Immature natural killer cell (primary cell): ENCODE results near the gene IFT27. TPM values are rescaled to one million over a fixed set of nuclear protein-coding genes. Genes with fewer than 3 reads are reported as not detected.
"Not testable (repeated sequence)": the region's sequence is repeated elsewhere in the genome, so short reads cannot be mapped to it uniquely, and the experiment has no call there.

Experiments
- DNase-seq, 3 donors: peaks; one replicate each; pipeline ENCODE4 v3.0.0; 2022; ENCODE audit warnings: mixed read lengths in 1 of 3
- H3K27ac Mint-ChIP-seq, 6 donors: one replicate each; pipeline ENCODE4 v1.8.0; 2020; ENCODE audit warnings: mixed read lengths in 6 of 6, mild to moderate bottlenecking in 5 of 6, inconsistent platforms in 4 of 6, moderate library complexity in 3 of 6
- H3K27me3 Mint-ChIP-seq, 3 donors: one replicate each; pipeline ENCODE4 v1.8.0; 2020 to 2021; ENCODE audit warnings: low read depth in 3 of 3, mild to moderate bottlenecking in 3 of 3, mixed read lengths in 3 of 3, moderate library complexity in 3 of 3, inconsistent platforms in 1 of 3
- H3K36me3 Mint-ChIP-seq, 3 donors: one replicate each; pipeline ENCODE4 v1.8.0; 2020; ENCODE audit warnings: mixed read lengths in 3 of 3, inconsistent platforms in 2 of 3, mild to moderate bottlenecking in 2 of 3
- H3K4me1 Mint-ChIP-seq, 2 donors: one replicate each; pipeline ENCODE4 v1.8.0; 2020; ENCODE audit warnings: inconsistent platforms in 2 of 2, mild to moderate bottlenecking in 2 of 2, mixed read lengths in 2 of 2, moderate library complexity in 1 of 2
- H3K4me3 Mint-ChIP-seq, 5 donors: one replicate each; pipeline ENCODE4 v1.8.0; 2020; ENCODE audit warnings: mild to moderate bottlenecking in 5 of 5, mixed read lengths in 5 of 5, inconsistent platforms in 3 of 5, moderate library complexity in 3 of 5
- H3K9me3 Mint-ChIP-seq, 6 donors: one replicate each; pipeline ENCODE4 v1.8.0; 2020; ENCODE audit warnings: mild to moderate bottlenecking in 6 of 6, mixed read lengths in 6 of 6, inconsistent platforms in 4 of 6, moderate library complexity in 3 of 6
- polyA plus RNA-seq, 3 donors: library from polyadenylated mRNA; unstranded; fragments of 300-500 nt; fragmentation: Illumina TruSeq; gene quantifications; one replicate each; pipeline ENCODE4 v1.2.3, GENCODE V29; 2021

Gene IFT27
- polyA plus RNA-seq, 3 donors from 2014 or later = 11.5 to 18.1 (median 13.0) TPM

GRCh38 chr22:36741204-36741793 lies 34.6 kb downstream of the IFT27 start:
- Mint-ChIP-seq H3K4me1 (no peaks in the 10 kb centered on the region), H3K27me3 (peaks cover 0 to 22% (median 3%) of the 10 kb centered on the region in 3 donors), H3K27ac (no peak overlapping the region), H3K36me3 (no peaks in the 10 kb centered on the region), H3K4me3 (no peak overlapping the region), H3K9me3 (no peaks in the 10 kb centered on the region)
- no peak for DNase-seq

- Mint-ChIP-seq H3K27me3 (peaks cover 0 to 22% (median 2%) of the 10 kb centered on the region in 3 donors), H3K27ac (no peak overlapping the region), H3K36me3 (no peaks in the 10 kb centered on the region), H3K9me3 (no peaks in the 10 kb centered on the region), H3K4me1 (no peaks in the 10 kb centered on the region), H3K4me3 (no peak overlapping the region)
- no peak for DNase-seq
These were observed 35.2 kb downstream of the IFT27 start for GRCh38 chr22:36740716-36741115.

- no peak for DNase-seq
- Mint-ChIP-seq H3K27ac (no peak overlapping the region), H3K4me3 (no peak overlapping the region), H3K27me3 (peaks cover 0 to 24% (median 2%) of the 10 kb centered on the region in 3 donors), H3K36me3 (no peaks in the 10 kb centered on the region), H3K9me3 (peaks cover 0 to 1% (median 0%) of the 10 kb centered on the region in 6 donors), H3K4me1 (no peaks in the 10 kb centered on the region)
These were observed 36.7 kb downstream of the IFT27 start for GRCh38 chr22:36739185-36739584.

- H3K36me3 Mint-ChIP-seq = no peaks in the 10 kb centered on the region
- H3K4me3 Mint-ChIP-seq = no peak overlapping the region
- H3K27me3 Mint-ChIP-seq = peaks cover 1 to 29% (median 3%) of the 10 kb centered on the region in 3 donors
- no peaks in the 10 kb centered on the region for H3K4me1 Mint-ChIP-seq
- no peak overlapping the region for H3K27ac Mint-ChIP-seq
- H3K9me3 Mint-ChIP-seq = peaks cover 0 to 1% (median 0%) of the 10 kb centered on the region in 6 donors
- DNase-seq = no peak
These were observed 37.4 kb downstream of the IFT27 start for GRCh38 chr22:36738416-36739020.

GRCh38 chr22:36737776-36738175 lies 38.1 kb downstream of the IFT27 start:
- H3K27me3 Mint-ChIP-seq = peaks cover 3 to 30% (median 5%) of the 10 kb centered on the region in 3 donors
- no peak overlapping the region for H3K27ac Mint-ChIP-seq
- H3K4me3 Mint-ChIP-seq = no peak overlapping the region
- no peaks in the 10 kb centered on the region for H3K36me3 Mint-ChIP-seq
- no peak for DNase-seq
- peaks cover 0 to 1% (median 0%) of the 10 kb centered on the region in 6 donors for H3K9me3 Mint-ChIP-seq
- H3K4me1 Mint-ChIP-seq = no peaks in the 10 kb centered on the region

- H3K4me3 Mint-ChIP-seq = no peak overlapping the region
- no peak for DNase-seq
- H3K4me1 Mint-ChIP-seq = no peaks in the 10 kb centered on the region
- H3K36me3 Mint-ChIP-seq = no peaks in the 10 kb centered on the region
- H3K27me3 Mint-ChIP-seq = peaks cover 6 to 34% (median 6%) of the 10 kb centered on the region in 3 donors
- H3K9me3 Mint-ChIP-seq = peaks cover 0 to 1% (median 0%) of the 10 kb centered on the region in 6 donors
- no peak overlapping the region for H3K27ac Mint-ChIP-seq
These were observed 39.1 kb downstream of the IFT27 start for GRCh38 chr22:36736701-36737320.

- no peak for DNase-seq
- H3K27ac Mint-ChIP-seq = no peak overlapping the region
- H3K9me3 Mint-ChIP-seq = peaks cover 0 to 3% (median 0%) of the 10 kb centered on the region in 6 donors
- H3K36me3 Mint-ChIP-seq = no peaks in the 10 kb centered on the region
- H3K4me1 Mint-ChIP-seq = no peaks in the 10 kb centered on the region
- H3K4me3 Mint-ChIP-seq = no peak overlapping the region
- peaks cover 5 to 31% (median 6%) of the 10 kb centered on the region in 3 donors for H3K27me3 Mint-ChIP-seq
These were observed 41.5 kb downstream of the IFT27 start for GRCh38 chr22:36734171-36735058.

GRCh38 chr22:36733271-36733670 lies 42.6 kb downstream of the IFT27 start:
- Mint-ChIP-seq H3K36me3 (no peaks in the 10 kb centered on the region), H3K4me1 (no peaks in the 10 kb centered on the region), H3K4me3 (no peak overlapping the region), H3K27ac (no peak overlapping the region), H3K27me3 (peaks cover 5 to 29% (median 6%) of the 10 kb centered on the region in 3 donors), H3K9me3 (peaks cover 0 to 3% (median 0%) of the 10 kb centered on the region in 6 donors)
- no peak for DNase-seq

GRCh38 chr22:36732609-36733008 lies 43.3 kb downstream of the IFT27 start:
- Mint-ChIP-seq H3K27ac (no peak overlapping the region), H3K36me3 (no peaks in the 10 kb centered on the region), H3K4me1 (no peaks in the 10 kb centered on the region), H3K27me3 (peaks cover 5 to 25% (median 6%) of the 10 kb centered on the region in 3 donors), H3K4me3 (no peak overlapping the region), H3K9me3 (peaks cover 0 to 3% (median 0%) of the 10 kb centered on the region in 6 donors)
- DNase-seq = no peak

GRCh38 chr22:36731916-36732315 lies 44.0 kb downstream of the IFT27 start:
- Mint-ChIP-seq H3K27me3 (peaks cover 5 to 19% (median 6%) of the 10 kb centered on the region in 3 donors), H3K4me1 (no peaks in the 10 kb centered on the region), H3K4me3 (no peak overlapping the region), H3K27ac (no peak overlapping the region), H3K36me3 (no peaks in the 10 kb centered on the region), H3K9me3 (peaks cover 0 to 3% (median 0%) of the 10 kb centered on the region in 6 donors)
- DNase-seq = no peak

- not testable (repeated sequence) for H3K4me1 Mint-ChIP-seq, H3K36me3 Mint-ChIP-seq, H3K4me3 Mint-ChIP-seq, H3K27ac Mint-ChIP-seq, DNase-seq, H3K9me3 Mint-ChIP-seq
- H3K27me3 Mint-ChIP-seq = peaks cover 5 to 16% (median 6%) of the 10 kb centered on the region in 3 donors
These were observed 44.6 kb downstream of the IFT27 start for GRCh38 chr22:36731321-36731720.

GRCh38 chr22:36730176-36730858 lies 45.6 kb downstream of the IFT27 start:
- no peak for DNase-seq
- peaks cover 5 to 14% (median 8%) of the 10 kb centered on the region in 3 donors for H3K27me3 Mint-ChIP-seq
- H3K9me3 Mint-ChIP-seq = peaks cover 0 to 3% (median 0%) of the 10 kb centered on the region in 6 donors
- no peaks in the 10 kb centered on the region for H3K36me3 Mint-ChIP-seq
- H3K27ac Mint-ChIP-seq = no peak overlapping the region
- H3K4me1 Mint-ChIP-seq = no peaks in the 10 kb centered on the region
- H3K4me3 Mint-ChIP-seq = no peak overlapping the region

- Mint-ChIP-seq H3K27ac (no peak overlapping the region), H3K36me3 (no peaks in the 10 kb centered on the region), H3K27me3 (peaks cover 5 to 14% (median 8%) of the 10 kb centered on the region in 3 donors)
These were observed 46.6 kb downstream of the IFT27 start for GRCh38 chr22:36729321-36729720.

More at GRCh38 chr22:36729321-36729720, 46.6 kb downstream of the IFT27 start:
- no peak for DNase-seq
- H3K4me3 Mint-ChIP-seq = no peak overlapping the region
- peaks cover 0 to 3% (median 0%) of the 10 kb centered on the region in 6 donors for H3K9me3 Mint-ChIP-seq
- H3K4me1 Mint-ChIP-seq = no peaks in the 10 kb centered on the region
